GM12865 (cell line): ENCODE results near the gene CHST15.

Experiments
- DNase-seq: peaks from one replicate; pipeline ENCODE4 v3.0.0; 2010; ENCODE audit warnings: low read depth
- H3K4me3 ChIP-seq: 2 replicates; pipeline ENCODE4 v1.5.1; 2011; ENCODE audit warnings: mild to moderate bottlenecking, low read depth, low read length, control low read depth
- CTCF ChIP-seq: IDR thresholded peaks from 2 replicates; pipeline ENCODE4 v1.5.1; 2011; ENCODE audit warnings: low read length, control low read depth, low read depth, inconsistent platforms; ENCODE audit not compliant: insufficient read depth; ENCODE audit errors: missing control alignments

CHST15 gene, protein sequence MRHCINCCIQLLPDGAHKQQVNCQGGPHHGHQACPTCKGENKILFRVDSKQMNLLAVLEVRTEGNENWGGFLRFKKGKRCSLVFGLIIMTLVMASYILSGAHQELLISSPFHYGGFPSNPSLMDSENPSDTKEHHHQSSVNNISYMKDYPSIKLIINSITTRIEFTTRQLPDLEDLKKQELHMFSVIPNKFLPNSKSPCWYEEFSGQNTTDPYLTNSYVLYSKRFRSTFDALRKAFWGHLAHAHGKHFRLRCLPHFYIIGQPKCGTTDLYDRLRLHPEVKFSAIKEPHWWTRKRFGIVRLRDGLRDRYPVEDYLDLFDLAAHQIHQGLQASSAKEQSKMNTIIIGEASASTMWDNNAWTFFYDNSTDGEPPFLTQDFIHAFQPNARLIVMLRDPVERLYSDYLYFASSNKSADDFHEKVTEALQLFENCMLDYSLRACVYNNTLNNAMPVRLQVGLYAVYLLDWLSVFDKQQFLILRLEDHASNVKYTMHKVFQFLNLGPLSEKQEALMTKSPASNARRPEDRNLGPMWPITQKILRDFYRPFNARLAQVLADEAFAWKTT

DNA sequence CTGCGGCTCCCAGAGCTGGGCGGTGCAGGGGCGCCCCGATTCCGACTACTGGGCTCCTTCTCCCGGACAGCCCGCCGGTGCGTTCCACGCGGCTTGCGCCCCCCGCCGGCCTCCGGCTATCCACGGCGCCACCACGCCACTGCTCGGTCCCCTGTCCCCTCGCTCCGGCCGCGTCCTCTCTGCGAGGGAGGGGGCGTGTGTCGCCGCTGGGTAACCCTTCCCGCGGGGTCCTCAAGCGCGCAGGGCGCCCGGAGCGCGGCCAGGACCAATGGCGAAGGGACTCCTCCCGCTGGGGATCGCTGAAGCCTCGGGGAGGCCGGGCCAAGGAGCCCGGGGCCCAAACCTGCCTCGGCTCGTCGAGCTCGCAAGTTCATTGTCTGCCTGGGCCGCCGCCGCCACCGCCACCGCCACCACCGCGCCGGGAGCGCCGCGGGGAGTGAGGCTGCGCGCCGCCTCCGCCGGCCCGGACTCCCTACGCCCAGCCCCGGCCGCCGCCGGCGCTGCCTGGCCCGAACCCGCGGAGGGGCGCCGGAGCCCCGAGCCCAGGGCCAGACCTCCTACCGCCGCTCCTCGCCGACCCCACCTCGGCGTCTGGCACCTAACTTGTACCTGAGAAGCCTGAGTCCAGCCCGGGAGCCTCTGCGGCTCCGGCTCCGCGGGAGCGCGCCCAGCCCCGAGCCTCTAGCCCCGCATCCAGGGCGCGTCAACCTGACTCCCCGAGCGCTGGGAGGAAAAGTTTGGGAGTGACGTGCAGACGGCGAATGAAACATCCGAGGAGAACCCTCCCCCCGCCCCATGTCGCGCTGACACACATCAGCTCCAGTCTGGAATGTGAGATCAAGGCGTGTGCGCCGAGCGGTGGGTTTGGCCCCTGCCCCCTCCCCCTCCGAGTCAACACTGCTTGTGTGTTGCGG lies at the start of gene CHST15:
CHST15 (minus strand) TSS at position 739 of the 914 bp plus-strand sequence. CDS start 47,386 bp downstream, outside the sequence.
- no peak for DNase-seq
- peak within 1 kb of the TSS; percentile 49 for H3K4me3 ChIP-seq

DNA sequence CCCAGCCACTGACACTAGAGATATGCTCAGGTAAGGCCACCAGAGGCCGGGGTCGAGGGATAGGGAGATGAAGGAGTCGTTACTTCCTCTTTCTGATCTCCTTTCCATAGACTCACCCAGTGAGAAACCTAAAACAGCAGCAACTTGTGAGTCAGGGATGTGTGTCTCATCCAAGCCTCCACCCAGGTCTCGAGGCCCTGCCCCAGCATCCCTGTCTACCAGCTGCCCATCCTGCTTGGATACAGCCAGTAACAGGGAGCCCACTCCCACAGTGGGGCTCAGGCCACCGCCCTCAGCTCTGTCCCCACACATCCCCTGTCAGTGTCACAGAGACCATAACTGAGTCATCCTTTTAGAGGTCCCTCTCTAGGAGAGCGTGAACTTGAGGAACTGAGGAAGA lies 49.6 kb upstream of the CHST15 start:
- no peak for TF ChIP-seq CTCF
- H3K4me3 ChIP-seq = no peak overlapping the region
- no peak for DNase-seq

More for the DNA sequence above, at the start of gene CHST15:
- no peak for TF ChIP-seq CTCF

GRCh38 chr10:124142006-124142739 lies 48.8 kb upstream of the CHST15 start:
- TF ChIP-seq CTCF = no peak
- no peak overlapping the region for H3K4me3 ChIP-seq
- no peak for DNase-seq

GRCh38 chr10:124138883-124139348 lies 45.5 kb upstream of the CHST15 start:
- TF ChIP-seq CTCF = no peak
- DNase-seq = no peak

DNA sequence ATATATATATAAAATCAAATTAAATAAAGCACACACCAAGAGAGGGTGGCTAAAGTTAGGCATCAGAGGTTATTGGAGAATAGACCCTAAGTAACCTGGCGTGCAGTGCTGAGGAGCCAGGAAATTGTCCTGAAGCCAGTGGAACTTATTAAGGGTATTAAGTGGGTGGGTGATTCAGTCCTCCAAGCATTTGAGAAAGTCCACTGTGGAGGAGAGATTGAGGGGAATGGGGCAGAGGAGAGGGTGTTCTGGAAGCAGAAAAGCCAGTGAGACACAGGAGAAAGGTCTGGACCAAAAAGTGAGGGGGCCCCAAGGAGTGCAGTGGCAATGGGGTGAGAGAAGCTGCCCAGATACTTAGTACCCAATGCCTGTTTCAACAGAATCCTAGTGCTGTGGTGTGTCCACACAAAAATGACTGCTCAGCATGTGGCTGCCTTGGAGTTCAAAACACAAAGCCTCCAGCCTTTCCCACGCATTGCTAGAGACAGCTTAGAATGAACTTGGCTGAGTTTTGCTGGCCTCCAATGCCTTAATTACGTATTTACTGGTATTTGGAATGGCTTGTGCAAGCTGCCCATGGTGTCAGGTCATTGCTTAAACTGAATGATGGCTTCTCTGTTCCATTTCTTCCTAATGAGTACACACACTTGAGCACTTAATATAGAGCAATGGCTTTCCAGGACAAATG lies 44.9 kb upstream of the CHST15 start:
- TF ChIP-seq CTCF = no peak
- H3K4me3 ChIP-seq = no peak overlapping the region
- no peak for DNase-seq

More at GRCh38 chr10:124138883-124139348, 45.5 kb upstream of the CHST15 start:
- H3K4me3 ChIP-seq = no peak overlapping the region
